K562 (cell line): ENCODE measurements around the gene FOXK2. TPM values are rescaled to one million over a fixed set of nuclear protein-coding genes. Genes with fewer than 3 reads are reported as not detected.

ENCODE experiments used
- ATAC-seq: fragments of 200-7000 bp; cut with Tn5 transposase; 3 replicates; pipeline ENCODE4 v1.9.1; 2020; ENCODE audit warnings: moderate library complexity
- BruUV-seq: library from RNA; stranded (reverse); fragments of 400-500 nt; replicated peaks from 2 replicates; lab custom pipeline; 2021; lab: Mats Ljungman, UMichigan
- CTCF ChIA-PET: fragments of 300-600 bp; formaldehyde crosslinking; extraction: SDS; loops from one replicate; lab custom pipeline; 2021; ENCODE audit warnings: low intra/inter-chr PET ratio; lab: Yijun Ruan, JAX
- POLR2A ChIA-PET: fragments of 300-600, 350-650 bp; sonication (Branson Sonifier 250); formaldehyde crosslinking; extraction: SDS; loops from one replicate; lab custom pipeline; 2021; ENCODE audit warnings: antibody characterized with exemption, inconsistent platforms; lab: Yijun Ruan, JAX
- DNase-seq, 4 experiments: peaks; one replicate each; pipeline versions ENCODE4 v3.0.0 to v3.0.0-alpha.2; 2011 to 2018; ENCODE audit warnings: low spot score in 3 of 4, mixed read lengths in 3 of 4; ENCODE audit errors: extremely low read depth in 1 of 4
- FAIRE-seq: peaks from 2 replicates; lab custom pipeline; 2011; peaks lifted over from hg19 to GRCh38; lab: Jason Lieb, UNC
- H2AFZ ChIP-seq: 2 replicates; pipeline ENCODE4 v1.6.0; 2011; ENCODE audit warnings: low read depth, low read length, control low read depth, inconsistent platforms
- H3K27ac ChIP-seq: fragments of 200-600 bp; 3 replicates; pipeline ENCODE4 v1.8.0; 2011; ENCODE audit warnings: low read depth, mild to moderate bottlenecking, control low read depth, inconsistent platforms, low read length, moderate library complexity, mixed read lengths; ENCODE audit errors: extremely low read depth
- H3K27me3 ChIP-seq, 2 experiments: fragments of 300-600 bp in 1 of 2; 2 replicates in 1 of 2; 3 replicates in 1 of 2; pipeline versions ENCODE4 v1.6.0 to v1.8.0; 2011; ENCODE audit warnings: inconsistent platforms in 2 of 2, low read length in 2 of 2, mild to moderate bottlenecking in 1 of 2, mixed read lengths in 1 of 2, moderate library complexity in 1 of 2; ENCODE audit not compliant: control insufficient read depth in 2 of 2, insufficient read depth in 2 of 2
- H3K36me3 ChIP-seq: fragments of 300-600 bp; 3 replicates; pipeline ENCODE4 v1.8.0; 2011; ENCODE audit warnings: mild to moderate bottlenecking, low read length, inconsistent platforms; ENCODE audit not compliant: control insufficient read depth, insufficient read depth
- H3K4me1 ChIP-seq, 2 experiments: fragments of 200-600 bp in 1 of 2; replicated peaks in 1 of 2; 2 replicates in 1 of 2; 3 replicates in 1 of 2; pipeline versions ENCODE4 v1.5.1 to v1.8.0; 2011; ENCODE audit warnings: inconsistent platforms in 2 of 2, low read length in 2 of 2, mild to moderate bottlenecking in 1 of 2, mixed read lengths in 1 of 2, moderate library complexity in 1 of 2; ENCODE audit not compliant: control insufficient read depth in 2 of 2, insufficient read depth in 2 of 2
- H3K4me2 ChIP-seq: 2 replicates; pipeline ENCODE4 v1.6.1; 2011; ENCODE audit warnings: low read length, control low read depth, inconsistent platforms, mixed read lengths; ENCODE audit not compliant: insufficient read depth
- H3K4me3 ChIP-seq: fragments of 200-600 bp; sonication (generic), shearing (Covaris generic); 2 replicates; pipeline ENCODE4 v1.5.1; 2016; ENCODE audit warnings: control low read depth, inconsistent platforms
- H3K79me2 ChIP-seq: fragments of 200-600 bp; 3 replicates; pipeline ENCODE4 v1.8.0; 2011; ENCODE audit warnings: low read length, inconsistent platforms; ENCODE audit not compliant: control insufficient read depth, insufficient read depth
- H3K9ac ChIP-seq, 2 experiments: 2 replicates each; pipeline versions ENCODE4 v1.6.0 to v1.6.1; 2011; ENCODE audit warnings: low read depth in 2 of 2, low read length in 2 of 2, control low read depth in 1 of 2, inconsistent platforms in 1 of 2, mild to moderate bottlenecking in 1 of 2, mixed read lengths in 1 of 2; ENCODE audit not compliant: insufficient read depth in 1 of 2
- H3K9me1 ChIP-seq: one replicate; pipeline ENCODE4 v1.6.0; 2011; ENCODE audit warnings: inconsistent platforms, mild to moderate bottlenecking, low read length, moderate library complexity; ENCODE audit not compliant: control insufficient read depth, insufficient read depth
- H3K9me3 ChIP-seq: replicated peaks from 2 replicates; pipeline ENCODE4 v1.5.1; 2011; ENCODE audit warnings: low read depth, low read length, inconsistent platforms; ENCODE audit not compliant: control insufficient read depth, insufficient read depth
- H4K20me1 ChIP-seq: replicated peaks from 2 replicates; pipeline ENCODE4 v1.6.1; 2011; ENCODE audit warnings: low read length, inconsistent platforms, mixed read lengths; ENCODE audit not compliant: control insufficient read depth, insufficient read depth
- CBFB ChIP-seq: sonication (generic); formaldehyde crosslinking; IDR thresholded peaks from 2 replicates; pipeline ENCODE4 v1.4.0; 2020; ENCODE audit warnings: mild to moderate bottlenecking, missing genetic modification reagents
- FOXJ2 ChIP-seq: fragments of 200-800 bp; sonication (Bioruptor generic); IDR thresholded peaks from 2 replicates; pipeline ENCODE4 v1.6.1; 2016; ENCODE audit warnings: missing genetic modification characterization, missing compliant biosample characterization
- HNRNPLL ChIP-seq: fragments of 200-400 bp; formaldehyde crosslinking; IDR thresholded peaks from 2 replicates; pipeline ENCODE4 v1.6.1; 2017; ENCODE audit warnings: low read length, low read depth, mild to moderate bottlenecking; ENCODE audit not compliant: poor library complexity, severe bottlenecking
- ZC3H11A ChIP-seq: IDR thresholded peaks from 2 replicates; pipeline ENCODE4 v1.6.1; 2012; ENCODE audit warnings: low read depth, low read length, improper control_type of control experiment
- ZFP36 ChIP-seq: fragments of 150-350 bp; IDR thresholded peaks from 2 replicates; pipeline ENCODE4 v1.6.1; 2018; ENCODE audit warnings: low read length, low read depth; ENCODE audit not compliant: partially characterized antibody
- ZFX ChIP-seq: sonication (generic); formaldehyde crosslinking; IDR thresholded peaks from 2 replicates; pipeline ENCODE4 v1.8.0; 2022; ENCODE audit warnings: mild to moderate bottlenecking, missing genetic modification reagents, moderate library complexity
- WGBS: fragments of 100-300 bp; shearing (Covaris generic); methylation state at CpG from one replicate; pipeline ENCODE4 v1.1.6; 2016; ENCODE audit warnings: low coverage, mixed read lengths; ENCODE audit not compliant: insufficient coverage; ENCODE audit errors: missing lambda C conversion rate; 5-methylcytosine and 5-hydroxymethylcytosine counted together
- in situ Hi-C: fragments of 300-500 bp; cut with MboI; formaldehyde crosslinking; loops from 4 replicates; pipeline ENCODE4 v1.15.0; 2018; ENCODE audit warnings: inconsistent platforms, mixed read lengths
- intact Hi-C: fragments of 100-400 bp; cut with micrococcal nuclease; formaldehyde crosslinking; loops from 2 replicates; pipeline ENCODE4 v1.14.2; 2022
- polyA plus RNA-seq, 8 experiments: library from polyadenylated mRNA; depleted of rRNA in 4 of 8; stranded (reverse) in 5 of 8; unstranded in 3 of 8; fragments of >200 nt; fragmentation: Nextera tagmentation in 2 of 8; fragmentation: Illumina TruSeq in 1 of 8; extraction: Ambion mirVana in 2 of 8; extraction: Trizol in 1 of 8; gene quantifications; 2 replicates each; pipeline versions ENCODE4 v1.2.1 to v1.2.3, GENCODE V29; 2011 to 2014; ENCODE audit warnings: inconsistent platforms in 1 of 8, missing spikeins in 1 of 8
- total RNA-seq, 7 experiments: library from RNA; depleted of rRNA in 6 of 7; stranded (reverse); fragments of >200 nt in 6 of 7; fragmentation: Illumina TruSeq in 2 of 7; extraction: Trizol in 2 of 7; gene quantifications; 2 replicates each; pipeline versions ENCODE4 v1.2.1 to v1.2.3, GENCODE V29; 2011 to 2021; ENCODE audit warnings: low replicate concordance in 1 of 7
- TF ChIP-seq, protein P1 (sequence below): fragments of 250-450 bp; sonication (Bioruptor Pico); IDR thresholded peaks from 2 replicates; pipeline ENCODE4 v1.8.0; 2022; ENCODE audit warnings: inconsistent platforms
- TF ChIP-seq, protein P2 (sequence below), 3 experiments: fragments of 200-800 bp in 1 of 3; sonication (Bioruptor generic) in 1 of 3; sonication (generic) in 1 of 3; formaldehyde crosslinking in 1 of 3; IDR thresholded peaks; 2 replicates each; pipeline versions ENCODE4 v1.6.1 to v1.8.0; 2016 to 2022; ENCODE audit warnings: mild to moderate bottlenecking in 2 of 3, missing compliant biosample characterization in 2 of 3, missing genetic modification characterization in 2 of 3, missing genetic modification reagents in 1 of 3
- TF ChIP-seq, protein P3 (sequence below), 2 experiments: IDR thresholded peaks; 2 replicates each; pipeline ENCODE4 v1.6.1; 2011; ENCODE audit warnings: borderline replicate concordance in 1 of 2, control low read depth in 1 of 2, low read depth in 1 of 2, low read length in 1 of 2, mild to moderate bottlenecking in 1 of 2, mixed read lengths in 1 of 2, moderate library complexity in 1 of 2; ENCODE audit not compliant: insufficient read depth in 1 of 2, insufficient read length in 1 of 2, poor library complexity in 1 of 2, severe bottlenecking in 1 of 2; ENCODE audit errors: extremely low read depth in 1 of 2
- TF ChIP-seq, protein P4 (sequence below): conservative IDR thresholded peaks from 2 replicates; pipeline ENCODE4 v1.6.1; 2011; ENCODE audit warnings: low read depth, mild to moderate bottlenecking, low read length; ENCODE audit not compliant: control insufficient read depth

Gene FOXK2
- total and polyA plus RNA-seq, 9 of the 15 experiments (the other 6 are each of a cell fraction or from before 2014, with no cell fraction given): 3.0 to 86.0 (median 44.1) TPM

DNA sequence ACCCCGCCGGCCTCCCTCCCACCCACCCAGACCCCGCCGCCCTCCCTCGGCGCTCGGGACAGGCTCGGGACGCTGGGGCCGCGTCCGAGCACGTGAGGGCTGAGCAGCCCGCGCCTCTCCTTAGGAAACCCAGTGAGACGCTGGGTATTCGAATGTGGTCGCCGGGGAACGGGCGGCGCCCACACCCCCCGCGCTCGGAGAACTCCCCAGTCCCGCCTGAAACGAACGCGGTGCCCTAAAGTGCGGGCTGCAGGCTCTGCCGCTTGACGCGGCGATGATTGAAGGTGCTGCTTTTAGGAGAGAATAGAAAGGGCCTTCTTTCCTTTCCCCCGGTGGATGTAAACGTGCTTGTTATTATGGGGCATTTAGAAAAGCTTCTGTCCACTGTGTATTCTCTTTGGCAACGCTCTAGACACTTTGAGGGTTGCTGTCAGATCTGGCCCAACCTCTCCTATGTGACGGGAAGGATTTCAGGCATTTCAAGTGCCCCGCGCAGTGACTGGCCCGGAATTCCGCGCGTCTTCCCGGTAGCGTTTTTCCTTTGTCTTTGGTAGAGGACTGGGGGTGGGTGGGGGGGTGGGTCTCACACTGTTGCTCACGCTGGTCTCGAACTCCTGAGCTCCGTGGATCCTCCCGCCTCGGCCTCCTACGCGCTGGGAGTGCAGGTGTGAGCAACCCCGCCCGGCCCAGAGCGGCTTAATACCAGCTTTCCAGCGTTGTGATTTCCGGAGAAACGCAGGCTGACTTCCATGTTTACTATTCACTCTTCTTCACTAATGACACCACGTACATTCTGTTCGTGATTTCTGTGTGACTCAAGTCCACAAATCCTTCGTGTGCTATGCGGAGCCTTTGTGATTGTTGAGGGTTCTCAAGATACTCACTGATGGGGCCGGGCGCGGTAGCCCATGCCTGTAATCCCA lies 21.8 kb upstream of the FOXK2 start:
- no TSS peak for BruUV-seq
- Histone ChIP-seq H3K4me2 (peak overlapping the region; percentile 68), H3K4me3 (peak overlapping the region; percentile 34; the same call in 1 of the 2 replicates), H3K79me2 (no peaks in the 10 kb centered on the region), H3K36me3 (no peaks in the 10 kb centered on the region), H3K9me1 (peaks cover 3% of the 10 kb centered on the region), H3K9me3 (no peaks in the 10 kb centered on the region; the same call in 1 of the 2 replicates), H3K27ac (peak overlapping the region; percentile 81), H3K9ac (peak overlapping the region; percentile 72 to 84), H3K27me3 (no peaks in the 10 kb centered on the region), H4K20me1 (0 out of 2 replicates have a peak, but pooled peaks cover 6% of the 10 kb centered on the region), H2AFZ (peak overlapping the region; percentile 91), H3K4me1 (peaks cover 5 to 33% of the 10 kb centered on the region in 2 experiments; a peak in 4 of 5 replicates)
- POLR2A ChIA-PET: interaction anchor here (0.5 to 1.2 kb wide), 4 partner anchors 13 to 238 kb away, joined by 3 to 6 read pairs (median 3); partner anchors contain the start of gene FN3K
- CTCF ChIA-PET: no interaction called here
- ATAC-seq (peak; percentile 51), FAIRE-seq (peak; percentile 48), DNase-seq (peak in 1 of 4 experiments; percentile 69)
- WGBS: 29% methylated on average over 48 of the region's 66 CpGs
- in situ Hi-C loops (no loop called here), intact Hi-C loops (loop anchor here (10.0 kb wide), 1 partner anchor 143 kb away; the partner anchor contains the start of gene TEX19)
- TF ChIP-seq, protein P1, sequence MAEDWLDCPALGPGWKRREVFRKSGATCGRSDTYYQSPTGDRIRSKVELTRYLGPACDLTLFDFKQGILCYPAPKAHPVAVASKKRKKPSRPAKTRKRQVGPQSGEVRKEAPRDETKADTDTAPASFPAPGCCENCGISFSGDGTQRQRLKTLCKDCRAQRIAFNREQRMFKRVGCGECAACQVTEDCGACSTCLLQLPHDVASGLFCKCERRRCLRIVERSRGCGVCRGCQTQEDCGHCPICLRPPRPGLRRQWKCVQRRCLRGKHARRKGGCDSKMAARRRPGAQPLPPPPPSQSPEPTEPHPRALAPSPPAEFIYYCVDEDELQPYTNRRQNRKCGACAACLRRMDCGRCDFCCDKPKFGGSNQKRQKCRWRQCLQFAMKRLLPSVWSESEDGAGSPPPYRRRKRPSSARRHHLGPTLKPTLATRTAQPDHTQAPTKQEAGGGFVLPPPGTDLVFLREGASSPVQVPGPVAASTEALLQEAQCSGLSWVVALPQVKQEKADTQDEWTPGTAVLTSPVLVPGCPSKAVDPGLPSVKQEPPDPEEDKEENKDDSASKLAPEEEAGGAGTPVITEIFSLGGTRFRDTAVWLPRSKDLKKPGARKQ (CRISPR knock-in tag): peak; percentile 45; the same call in 1 of the 2 replicates
- TF ChIP-seq, protein P2, sequence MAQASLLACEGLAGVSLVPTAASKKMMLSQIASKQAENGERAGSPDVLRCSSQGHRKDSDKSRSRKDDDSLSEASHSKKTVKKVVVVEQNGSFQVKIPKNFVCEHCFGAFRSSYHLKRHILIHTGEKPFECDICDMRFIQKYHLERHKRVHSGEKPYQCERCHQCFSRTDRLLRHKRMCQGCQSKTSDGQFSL (CRISPR knock-in tag; IDR thresholded peaks at IDR 0.05): 0 out of 2 replicates have a peak, but pooled peaks have one; percentile 12
- TF ChIP-seq, protein P2 (tag; IDR thresholded peaks at IDR 0.05): no peak
- TF ChIP-seq, protein P3, sequence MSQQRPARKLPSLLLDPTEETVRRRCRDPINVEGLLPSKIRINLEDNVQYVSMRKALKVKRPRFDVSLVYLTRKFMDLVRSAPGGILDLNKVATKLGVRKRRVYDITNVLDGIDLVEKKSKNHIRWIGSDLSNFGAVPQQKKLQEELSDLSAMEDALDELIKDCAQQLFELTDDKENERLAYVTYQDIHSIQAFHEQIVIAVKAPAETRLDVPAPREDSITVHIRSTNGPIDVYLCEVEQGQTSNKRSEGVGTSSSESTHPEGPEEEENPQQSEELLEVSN (IDR thresholded peaks at IDR 0.05; ENCODE audit: borderline replicate concordance in 1 of 2, extremely low read depth in 1 of 2, insufficient read depth in 1 of 2, insufficient read length in 1 of 2, low read depth in 1 of 2, low read length in 1 of 2, poor library complexity in 1 of 2, severe bottlenecking in 1 of 2): peak; percentile 46 to 66
- peak; percentile 25; the same call in 1 of the 2 replicates for TF ChIP-seq FOXJ2
- TF ChIP-seq, protein P4, sequence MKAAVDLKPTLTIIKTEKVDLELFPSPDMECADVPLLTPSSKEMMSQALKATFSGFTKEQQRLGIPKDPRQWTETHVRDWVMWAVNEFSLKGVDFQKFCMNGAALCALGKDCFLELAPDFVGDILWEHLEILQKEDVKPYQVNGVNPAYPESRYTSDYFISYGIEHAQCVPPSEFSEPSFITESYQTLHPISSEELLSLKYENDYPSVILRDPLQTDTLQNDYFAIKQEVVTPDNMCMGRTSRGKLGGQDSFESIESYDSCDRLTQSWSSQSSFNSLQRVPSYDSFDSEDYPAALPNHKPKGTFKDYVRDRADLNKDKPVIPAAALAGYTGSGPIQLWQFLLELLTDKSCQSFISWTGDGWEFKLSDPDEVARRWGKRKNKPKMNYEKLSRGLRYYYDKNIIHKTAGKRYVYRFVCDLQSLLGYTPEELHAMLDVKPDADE: no peak
- no peak for TF ChIP-seq ZFP36
- no peak for TF ChIP-seq HNRNPLL
- TF ChIP-seq CBFB (CRISPR knock-in tag): no peak
- no peak for TF ChIP-seq ZC3H11A
- peak; percentile 62; the same call in 1 of the 2 replicates for TF ChIP-seq ZFX
